GM19455 (cell line): ENCODE data around the gene PRKG1.

Experiments
- ATAC-seq: cut with Tn5 transposase; IDR thresholded peaks from one replicate; pipeline ENCODE4 v1.9.1; 2021; ENCODE audit not compliant: unreplicated experiment

Gene PRKG1

DNA sequence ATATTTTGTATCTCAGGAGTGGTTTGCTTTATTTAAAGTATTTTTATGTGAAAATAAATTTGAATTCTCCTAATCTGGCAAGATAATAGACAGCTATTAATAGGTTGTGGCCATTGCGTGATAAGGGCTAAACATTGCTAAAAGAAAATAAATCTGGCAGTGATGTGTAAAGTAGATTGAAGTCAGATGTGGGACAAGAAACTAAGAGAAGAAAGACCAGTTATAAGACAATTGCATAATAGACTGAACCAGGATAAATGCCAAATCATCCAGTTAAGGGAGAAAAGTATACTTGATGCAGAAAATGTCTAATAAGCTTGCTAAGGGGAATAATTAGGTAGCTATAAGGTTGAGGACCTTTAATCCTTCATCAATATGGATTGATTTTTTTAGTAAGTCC, 822.6 kb downstream of the PRKG1 start:
- no peak for ATAC-seq

DNA sequence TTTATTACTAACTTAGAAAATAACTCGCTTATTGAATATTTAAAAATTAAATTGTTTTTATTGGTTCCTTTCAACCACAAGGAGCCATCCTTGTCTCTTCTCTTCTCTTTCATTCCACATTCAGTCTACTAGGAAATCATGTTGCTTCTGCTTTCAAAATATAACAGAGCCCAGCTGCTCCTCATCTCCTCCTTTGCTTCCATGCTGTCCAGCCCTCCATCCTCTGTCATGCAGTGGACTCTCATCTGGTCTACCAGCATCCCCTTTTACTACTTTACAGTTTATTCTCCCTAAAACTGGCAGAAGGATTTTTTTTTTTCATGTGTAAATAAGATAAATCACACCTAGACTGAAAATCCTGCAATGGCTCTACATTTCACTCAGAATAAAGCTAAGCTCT, 823.3 kb downstream of the PRKG1 start:
- ATAC-seq, result no peak

DNA sequence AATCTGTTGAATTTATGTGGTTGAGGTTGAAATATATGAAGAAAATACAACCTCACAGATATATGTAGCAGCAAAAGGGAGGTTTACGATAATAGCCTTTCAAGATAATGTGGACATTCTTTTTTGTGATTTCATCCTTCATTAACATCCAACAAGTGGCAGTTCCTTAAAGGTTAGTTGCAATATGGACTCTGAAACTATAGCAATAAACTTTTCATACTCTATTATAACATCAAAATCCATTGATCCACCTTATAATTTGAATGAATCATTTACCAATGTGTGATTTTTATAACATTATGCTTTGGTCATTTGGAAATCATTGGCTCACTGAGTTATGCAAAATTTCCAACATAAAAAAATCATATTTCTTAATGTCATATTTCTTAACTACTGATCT, 825.9 kb downstream of the PRKG1 start:
- ATAC-seq, result no peak

DNA sequence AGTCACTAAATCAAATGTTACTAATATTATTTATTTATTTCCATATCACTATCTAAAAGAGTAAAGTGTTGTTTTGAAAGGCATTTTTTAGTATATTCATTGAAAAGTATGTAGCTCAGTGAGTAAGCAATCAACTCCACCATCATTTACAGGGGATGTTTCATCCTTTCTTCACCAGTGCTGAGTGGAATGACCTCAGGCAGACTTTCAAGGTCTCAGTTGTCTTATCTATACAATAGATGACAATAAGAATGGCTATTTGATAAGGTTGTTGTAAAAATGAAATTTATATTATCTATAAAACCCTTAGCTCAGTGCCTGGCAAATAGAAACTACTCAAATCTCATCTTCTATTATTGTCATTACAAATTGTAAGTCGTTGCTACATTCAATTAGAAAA, 829.4 kb downstream of the PRKG1 start:
- no peak for ATAC-seq

- no peak for ATAC-seq
Observed at GRCh38 chr10:51905032-51905431, 830.7 kb downstream of the PRKG1 start.

DNA sequence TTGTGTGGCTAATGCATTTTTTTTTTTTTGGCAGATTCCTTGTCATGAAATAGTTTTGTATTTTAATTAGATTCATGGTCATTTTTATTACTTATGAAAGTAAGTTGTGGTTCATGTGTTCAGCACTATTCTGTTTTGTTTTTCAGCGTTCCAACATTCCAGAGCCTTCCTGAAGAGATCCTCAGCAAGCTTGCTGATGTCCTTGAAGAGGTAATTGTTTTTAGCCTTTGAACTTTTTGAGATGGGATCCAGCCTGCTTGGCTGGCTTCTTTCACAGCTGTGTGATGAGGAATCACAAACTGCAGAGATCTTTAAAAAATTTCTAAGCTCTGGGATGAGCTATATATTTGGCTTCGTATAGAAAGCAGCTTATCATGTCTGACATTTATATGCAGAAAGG, 833.1 kb downstream of the PRKG1 start:
- no peak for ATAC-seq

DNA sequence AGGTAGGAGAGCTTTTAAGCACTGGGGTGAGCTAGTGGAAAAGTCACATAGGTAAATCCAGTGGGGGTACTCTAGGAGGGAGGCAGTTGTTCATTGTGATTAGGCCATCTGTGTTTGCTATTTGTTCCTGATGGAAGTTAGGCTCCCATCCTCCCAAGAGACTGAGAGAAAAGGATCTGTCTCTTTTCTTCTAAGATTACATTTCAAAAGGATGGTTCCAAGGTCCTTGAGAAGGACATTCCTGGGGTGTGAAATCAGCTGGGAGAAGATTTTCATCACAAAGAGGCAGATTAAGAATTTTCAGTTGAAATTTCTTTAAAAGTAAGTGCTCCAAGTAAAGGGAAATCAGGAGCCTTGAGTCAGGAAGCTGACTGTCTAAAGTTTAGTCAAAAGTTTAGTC, 835.9 kb downstream of the PRKG1 start:
- ATAC-seq, result no peak

GRCh38 chr10:51910596-51910995, 836.3 kb downstream of the PRKG1 start:
- no peak for ATAC-seq

DNA sequence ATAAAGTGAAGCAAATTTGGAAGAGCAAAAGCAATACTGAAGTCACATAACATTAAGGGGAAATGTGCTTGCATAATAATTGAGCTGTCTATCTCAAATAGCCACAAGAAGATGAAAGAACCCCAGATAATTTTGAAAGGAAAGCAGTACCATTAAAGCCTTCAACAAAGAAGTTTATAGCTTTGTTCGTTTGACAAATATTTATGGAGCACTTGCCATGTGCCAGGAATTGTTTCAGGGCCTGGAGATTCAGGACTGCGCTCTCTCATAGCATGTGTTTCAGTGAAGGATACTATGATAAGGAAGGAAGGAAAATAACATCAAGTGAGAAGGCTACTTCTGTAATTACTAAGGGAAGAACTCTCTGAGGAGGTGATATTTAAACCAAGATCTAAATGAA, 837.4 kb downstream of the PRKG1 start:
- ATAC-seq, result no peak

- ATAC-seq, result no peak
Observed at GRCh38 chr10:51915031-51915542, 840.8 kb downstream of the PRKG1 start.

DNA sequence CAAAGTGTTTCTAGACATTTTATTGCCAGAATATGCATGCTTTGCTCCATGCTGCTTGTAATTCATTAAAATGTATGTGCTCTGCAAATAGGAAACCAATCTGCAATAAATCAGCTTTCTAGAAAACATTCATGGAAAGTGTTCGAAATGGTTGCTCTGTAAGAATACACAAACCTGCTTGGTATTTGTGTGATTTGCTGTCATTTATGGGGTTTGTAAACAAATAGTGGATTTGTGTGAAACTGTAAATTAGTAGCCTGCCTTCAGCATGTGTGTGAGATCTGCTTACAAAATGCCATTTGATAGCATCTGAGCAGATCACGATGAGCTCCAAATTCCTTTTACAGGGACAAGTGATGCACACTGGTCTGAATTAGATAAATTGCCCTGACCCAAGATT, 844.2 kb downstream of the PRKG1 start:
- no peak for ATAC-seq

DNA sequence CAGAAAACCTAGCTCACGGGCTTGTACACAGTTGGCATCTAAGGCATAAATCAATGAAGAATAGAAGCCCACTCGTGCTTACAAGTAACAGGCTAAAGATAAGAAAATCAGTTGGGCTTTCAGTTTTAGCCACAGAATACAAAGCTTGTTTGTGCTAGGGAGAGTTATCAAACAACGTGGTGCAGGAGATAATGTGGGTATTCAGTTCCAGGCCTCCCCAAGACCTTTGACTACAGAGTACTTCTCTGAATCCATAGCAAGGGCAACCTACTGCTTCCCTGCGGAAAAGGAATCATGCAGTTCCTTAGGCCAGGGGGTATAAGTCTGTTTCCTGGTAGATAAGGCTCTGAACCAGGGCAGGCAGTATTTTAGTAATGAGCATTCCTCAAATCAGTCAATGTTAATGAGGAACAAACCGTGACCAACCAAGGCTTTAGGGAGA, 844.6 kb downstream of the PRKG1 start:
- no peak for ATAC-seq

- no peak for ATAC-seq
Observed at GRCh38 chr10:51920672-51921071, 846.4 kb downstream of the PRKG1 start.

- ATAC-seq, result no peak
Observed at GRCh38 chr10:51924359-51924758, 850.1 kb downstream of the PRKG1 start.

- ATAC-seq, result no peak
Observed at GRCh38 chr10:51926337-51926736, 852.0 kb downstream of the PRKG1 start.

GRCh38 chr10:51928162-51928561, 853.9 kb downstream of the PRKG1 start:
- ATAC-seq, result no peak

- no peak for ATAC-seq
Observed at GRCh38 chr10:51932530-51932929, 858.2 kb downstream of the PRKG1 start.

GRCh38 chr10:51934373-51934772, 860.1 kb downstream of the PRKG1 start:
- no peak for ATAC-seq

DNA sequence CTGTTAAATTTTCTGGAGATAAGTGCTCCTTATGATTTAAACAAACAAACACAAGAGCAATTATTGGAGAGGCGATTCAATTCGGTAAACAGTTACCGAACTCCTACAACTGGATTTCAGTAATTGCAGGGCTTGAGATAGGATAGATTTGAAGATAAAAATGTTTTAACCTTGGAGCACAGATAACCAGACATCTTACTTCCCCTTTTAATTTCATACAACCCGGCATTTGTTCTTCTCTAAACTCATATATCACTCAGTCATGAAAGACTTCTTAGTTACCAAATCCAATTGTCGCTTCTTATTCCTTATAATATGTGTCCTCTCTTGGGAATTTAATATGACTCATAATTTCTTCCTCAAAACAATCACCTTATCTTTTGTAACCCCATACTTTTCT, 861.1 kb downstream of the PRKG1 start:
- no peak for ATAC-seq

DNA sequence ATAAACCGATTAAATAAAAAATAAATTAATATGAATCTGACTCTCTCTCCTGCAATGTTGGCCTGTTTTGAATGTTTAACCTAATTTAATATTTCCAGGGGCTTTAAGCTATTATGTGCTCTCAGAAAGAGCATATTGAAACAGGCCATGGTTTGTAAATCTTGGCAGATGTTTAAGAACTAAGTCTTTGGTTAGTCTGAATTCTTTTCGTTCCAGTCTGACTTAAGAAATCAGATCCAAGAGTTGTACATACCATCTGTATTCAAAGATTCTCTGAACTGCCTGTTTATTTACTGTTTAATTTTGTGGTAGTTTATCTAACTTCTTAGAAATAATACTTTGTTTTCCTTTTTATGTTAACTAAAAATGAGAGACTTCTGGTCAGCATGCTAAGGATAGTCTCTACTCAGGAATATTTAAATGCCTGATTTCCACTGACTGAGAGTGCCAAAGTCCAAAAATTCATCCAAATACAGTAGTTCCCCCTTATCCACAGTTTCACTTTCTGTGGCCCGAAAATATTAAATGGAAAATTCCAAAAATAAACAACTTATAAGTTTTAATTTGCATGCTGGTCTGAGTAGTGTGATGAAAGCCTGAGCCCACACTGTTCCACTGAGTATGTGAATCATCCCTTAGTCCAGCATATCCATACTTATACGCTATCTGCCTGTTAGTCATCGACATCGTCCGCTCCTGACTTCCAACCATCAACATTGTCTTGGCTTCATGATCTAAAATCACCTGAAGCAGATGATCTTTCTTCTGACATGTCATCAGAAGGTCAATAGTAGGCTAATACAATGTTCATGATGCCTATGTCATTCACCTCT, 863.2 kb downstream of the PRKG1 start:
- ATAC-seq, result no peak

GRCh38 chr10:51950371-51950995, 876.2 kb downstream of the PRKG1 start:
- no peak for ATAC-seq

DNA sequence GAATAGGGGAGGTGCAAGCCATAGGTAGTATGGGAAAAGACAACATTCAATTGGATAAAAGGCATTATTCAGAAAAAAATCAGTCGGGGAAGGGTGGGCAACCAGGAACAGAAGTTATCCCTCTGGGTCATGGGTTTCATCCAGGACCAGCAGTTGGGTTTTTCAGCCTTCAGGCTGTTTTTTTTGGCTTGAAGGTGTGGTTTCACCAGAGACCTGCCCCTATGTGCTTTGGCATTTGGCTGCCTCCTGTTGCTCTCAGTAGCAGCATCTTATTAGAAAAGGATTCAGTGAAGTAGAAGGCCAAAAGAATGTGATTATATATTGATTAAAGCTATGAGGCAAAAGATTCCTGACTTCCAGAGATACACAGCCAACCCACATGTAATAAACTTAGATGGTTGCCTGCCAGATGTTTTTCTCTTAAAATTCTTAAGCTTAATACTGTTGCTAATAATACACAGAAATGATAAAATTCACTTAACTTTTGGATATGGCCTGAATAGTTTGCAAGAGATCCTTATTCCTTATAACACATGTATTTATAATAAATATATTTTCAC, 876.8 kb downstream of the PRKG1 start:
- no peak for ATAC-seq
